WI38 (cell line): ENCODE results near the gene ROR1.

Experiments
- H3K4me3 ChIP-seq: 2 replicates; pipeline ENCODE4 v1.5.1; 2011; ENCODE audit warnings: low read depth, mild to moderate bottlenecking, control low read depth, low read length
- CTCF ChIP-seq: IDR thresholded peaks from 2 replicates; pipeline ENCODE4 v1.5.1; 2012; ENCODE audit warnings: low read depth, mild to moderate bottlenecking, control low read depth, low read length

The ROR1 gene

GRCh38 chr1:64033667-64034220 lies 259.9 kb downstream of the ROR1 start:
- TF ChIP-seq CTCF: no peak

GRCh38 chr1:64036549-64036948 lies 262.7 kb downstream of the ROR1 start:
- no peak overlapping the region for H3K4me3 ChIP-seq
- no peak for TF ChIP-seq CTCF

More at GRCh38 chr1:64033667-64034220, 259.9 kb downstream of the ROR1 start:
- no peak overlapping the region for H3K4me3 ChIP-seq

GRCh38 chr1:64038119-64038518 lies 264.3 kb downstream of the ROR1 start:
- H3K4me3 ChIP-seq: no peak overlapping the region
- no peak for TF ChIP-seq CTCF

- no peak for TF ChIP-seq CTCF
- H3K4me3 ChIP-seq: no peak overlapping the region
Observed at GRCh38 chr1:64038965-64039364, 265.1 kb downstream of the ROR1 start.

- no peak for TF ChIP-seq CTCF
- no peak overlapping the region for H3K4me3 ChIP-seq
Observed at GRCh38 chr1:64039390-64039926, 265.6 kb downstream of the ROR1 start.

- TF ChIP-seq CTCF: no peak
- no peak overlapping the region for H3K4me3 ChIP-seq
Observed at GRCh38 chr1:64041371-64042131, 267.7 kb downstream of the ROR1 start.
